SU-DHL-6 (cell line): ENCODE results near the gene PHF1.

Experiments
- EZH2phosphoT487 ChIP-seq: fragments of 200-600 bp; sonication (generic), shearing (Covaris generic); conservative IDR thresholded peaks from 2 replicates; pipeline ENCODE4 v1.6.1; 2018; ENCODE audit warnings: mild to moderate bottlenecking, antibody characterized with exemption, low read length, moderate library complexity, mixed read lengths
- TF ChIP-seq, protein P1 (sequence below): fragments of 200-600 bp; sonication (generic); IDR thresholded peaks from one replicate; pipeline ENCODE4 v1.5.1; 2017; ENCODE audit warnings: antibody characterized with exemption, mild to moderate bottlenecking, low read length, moderate library complexity; ENCODE audit not compliant: insufficient read depth, poor library complexity, severe bottlenecking

- TF ChIP-seq, protein P1, sequence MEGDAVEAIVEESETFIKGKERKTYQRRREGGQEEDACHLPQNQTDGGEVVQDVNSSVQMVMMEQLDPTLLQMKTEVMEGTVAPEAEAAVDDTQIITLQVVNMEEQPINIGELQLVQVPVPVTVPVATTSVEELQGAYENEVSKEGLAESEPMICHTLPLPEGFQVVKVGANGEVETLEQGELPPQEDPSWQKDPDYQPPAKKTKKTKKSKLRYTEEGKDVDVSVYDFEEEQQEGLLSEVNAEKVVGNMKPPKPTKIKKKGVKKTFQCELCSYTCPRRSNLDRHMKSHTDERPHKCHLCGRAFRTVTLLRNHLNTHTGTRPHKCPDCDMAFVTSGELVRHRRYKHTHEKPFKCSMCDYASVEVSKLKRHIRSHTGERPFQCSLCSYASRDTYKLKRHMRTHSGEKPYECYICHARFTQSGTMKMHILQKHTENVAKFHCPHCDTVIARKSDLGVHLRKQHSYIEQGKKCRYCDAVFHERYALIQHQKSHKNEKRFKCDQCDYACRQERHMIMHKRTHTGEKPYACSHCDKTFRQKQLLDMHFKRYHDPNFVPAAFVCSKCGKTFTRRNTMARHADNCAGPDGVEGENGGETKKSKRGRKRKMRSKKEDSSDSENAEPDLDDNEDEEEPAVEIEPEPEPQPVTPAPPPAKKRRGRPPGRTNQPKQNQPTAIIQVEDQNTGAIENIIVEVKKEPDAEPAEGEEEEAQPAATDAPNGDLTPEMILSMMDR, result no peak
- no peak for TF ChIP-seq EZH2phosphoT487
Observed at GRCh38 chr6:33430334-33430733, 19.5 kb downstream of the PHF1 start.
